H9 (cell line): ENCODE measurements around the gene CRAT. TPM values are rescaled to one million over a fixed set of nuclear protein-coding genes. Genes with fewer than 3 reads are reported as not detected.
A peak's percentile ranks its signal among the peaks of the same experiment; 100 is the strongest.
"Not testable (repeated sequence)": the region's sequence is repeated elsewhere in the genome, so short reads cannot be mapped to it uniquely, and the experiment has no call there.

ENCODE experiments used
- DNase-seq: peaks from one replicate; pipeline ENCODE4 v3.0.0-alpha.2; 2017
- H2AFZ ChIP-seq: one replicate; pipeline ENCODE4 v1.6.1; 2013; ENCODE audit warnings: mild to moderate bottlenecking, low read length, control low read depth, moderate library complexity
- H2AK5ac ChIP-seq: 2 replicates; pipeline ENCODE4 v1.6.1; 2013; ENCODE audit warnings: low read length, control low read depth, mixed read lengths; ENCODE audit not compliant: insufficient read length
- H2BK120ac ChIP-seq: one replicate; pipeline ENCODE4 v1.6.1; 2013; ENCODE audit warnings: low read depth, mild to moderate bottlenecking, low read length, control low read depth, inconsistent platforms; ENCODE audit not compliant: poor library complexity, severe bottlenecking
- H2BK12ac ChIP-seq: 2 replicates; pipeline ENCODE4 v1.6.1; 2013; ENCODE audit warnings: low read length, control low read depth, mixed read lengths, low read depth; ENCODE audit not compliant: insufficient read length
- H2BK15ac ChIP-seq: 2 replicates; pipeline ENCODE4 v1.6.1; 2013; ENCODE audit warnings: low read depth, low read length, control low read depth
- H2BK20ac ChIP-seq: one replicate; pipeline ENCODE4 v1.6.1; 2013; ENCODE audit warnings: low read depth, mild to moderate bottlenecking, low read length, control low read depth, inconsistent platforms; ENCODE audit not compliant: poor library complexity, severe bottlenecking
- H2BK5ac ChIP-seq: 2 replicates; pipeline ENCODE4 v1.6.1; 2013; ENCODE audit warnings: low read length, control low read depth, mixed read lengths; ENCODE audit not compliant: insufficient read length
- H3K14ac ChIP-seq: 2 replicates; pipeline ENCODE4 v1.6.1; 2013; ENCODE audit warnings: low read length, control low read depth; ENCODE audit not compliant: insufficient read depth
- H3K18ac ChIP-seq: 2 replicates; pipeline ENCODE4 v1.6.1; 2013; ENCODE audit warnings: low read depth, mild to moderate bottlenecking, mixed read lengths, low read length, control low read depth; ENCODE audit not compliant: insufficient read length
- H3K23ac ChIP-seq: 2 replicates; pipeline ENCODE4 v1.6.1; 2013; ENCODE audit warnings: low read length, control low read depth, mixed read lengths, low read depth; ENCODE audit not compliant: insufficient read length
- H3K23me2 ChIP-seq: 2 replicates; pipeline ENCODE4 v1.6.1; 2013; ENCODE audit warnings: low read depth, mild to moderate bottlenecking, mixed read lengths, low read length, control low read depth; ENCODE audit not compliant: insufficient read length, poor library complexity, severe bottlenecking
- H3K27ac ChIP-seq: 2 replicates; pipeline ENCODE4 v1.5.1; 2013; ENCODE audit warnings: low read length, control low read depth, mixed read lengths, low read depth; ENCODE audit not compliant: insufficient read length
- H3K27me3 ChIP-seq: 2 replicates; pipeline ENCODE4 v1.6.1; 2013; ENCODE audit warnings: low read length, control low read depth, inconsistent platforms; ENCODE audit not compliant: insufficient read depth
- H3K4ac ChIP-seq: 2 replicates; pipeline ENCODE4 v1.6.1; 2013; ENCODE audit warnings: low read depth, mild to moderate bottlenecking, control low read depth, inconsistent platforms, low read length, moderate library complexity
- H3K4me1 ChIP-seq: 2 replicates; pipeline ENCODE4 v1.6.1; 2013; ENCODE audit warnings: low read length, control low read depth, inconsistent platforms; ENCODE audit not compliant: insufficient read depth
- H3K4me2 ChIP-seq: 2 replicates; pipeline ENCODE4 v1.6.1; 2013; ENCODE audit warnings: low read length, control low read depth, mixed read lengths; ENCODE audit not compliant: insufficient read length, insufficient read depth
- H3K56ac ChIP-seq: 2 replicates; pipeline ENCODE4 v1.6.1; 2013; ENCODE audit warnings: low read depth, mild to moderate bottlenecking, mixed read lengths, low read length, control low read depth; ENCODE audit not compliant: insufficient read length
- H3K79me1 ChIP-seq: 2 replicates; pipeline ENCODE4 v1.6.1; 2013; ENCODE audit warnings: low read depth, mild to moderate bottlenecking, moderate library complexity, low read length, control low read depth, inconsistent platforms; ENCODE audit not compliant: insufficient read depth, poor library complexity, severe bottlenecking
- H3K79me2 ChIP-seq: 2 replicates; pipeline ENCODE4 v1.6.1; 2013; ENCODE audit warnings: low read length, control low read depth, inconsistent platforms; ENCODE audit not compliant: insufficient read depth
- H3K9ac ChIP-seq: 2 replicates; pipeline ENCODE4 v1.6.1; 2013; ENCODE audit warnings: low read length, control low read depth, mixed read lengths; ENCODE audit not compliant: insufficient read length; ENCODE audit errors: extremely low read depth
- H3K9me3 ChIP-seq: one replicate; pipeline ENCODE4 v1.6.1; 2013; ENCODE audit warnings: low read depth, low read length, inconsistent platforms; ENCODE audit not compliant: control insufficient read depth
- H3T11ph ChIP-seq: one replicate; pipeline ENCODE4 v1.6.1; 2013; ENCODE audit warnings: mild to moderate bottlenecking, low read length, control low read depth, inconsistent platforms
- H4K20me1 ChIP-seq: one replicate; pipeline ENCODE4 v1.6.1; 2013; ENCODE audit not compliant: control insufficient read depth, insufficient read length, insufficient read depth
- H4K5ac ChIP-seq: 2 replicates; pipeline ENCODE4 v1.6.1; 2013; ENCODE audit warnings: low read depth, mild to moderate bottlenecking, mixed read lengths, low read length, control low read depth; ENCODE audit not compliant: insufficient read length
- H4K8ac ChIP-seq: replicated peaks from 2 replicates; pipeline ENCODE4 v1.6.1; 2013; ENCODE audit warnings: low read length, control low read depth, mixed read lengths, low read depth; ENCODE audit not compliant: insufficient read length
- H4K91ac ChIP-seq: 2 replicates; pipeline ENCODE4 v1.6.1; 2013; ENCODE audit warnings: low read depth, mild to moderate bottlenecking, moderate library complexity, mixed read lengths, low read length, control low read depth; ENCODE audit not compliant: insufficient read length
- H3K27ac Mint-ChIP-seq, 3 experiments: 2 replicates in 2 of 3; 3 replicates in 1 of 3; pipeline ENCODE4 v1.8.0; 2020 to 2021; ENCODE audit warnings: mixed read lengths in 3 of 3, mild to moderate bottlenecking in 1 of 3, moderate library complexity in 1 of 3
- H3K27me3 Mint-ChIP-seq: 2 replicates; pipeline ENCODE4 v1.8.0; 2021; ENCODE audit warnings: low read depth, mild to moderate bottlenecking, moderate library complexity, mixed read lengths
- H3K36me3 Mint-ChIP-seq, 3 experiments: 2 replicates in 2 of 3; 3 replicates in 1 of 3; pipeline ENCODE4 v1.8.0; 2020 to 2021; ENCODE audit warnings: low read depth in 3 of 3, mixed read lengths in 3 of 3; ENCODE audit not compliant: insufficient read depth in 1 of 3
- H3K4me1 Mint-ChIP-seq, 2 experiments: 2 replicates each; pipeline ENCODE4 v1.8.0; 2020; ENCODE audit warnings: mixed read lengths in 2 of 2
- H3K4me3 Mint-ChIP-seq, 2 experiments: 2 replicates in 1 of 2; 3 replicates in 1 of 2; pipeline ENCODE4 v1.8.0; 2020 to 2021; ENCODE audit warnings: mild to moderate bottlenecking in 2 of 2, mixed read lengths in 2 of 2, moderate library complexity in 1 of 2
- H3K9me3 Mint-ChIP-seq, 2 experiments: 2 replicates in 1 of 2; 3 replicates in 1 of 2; pipeline ENCODE4 v1.8.0; 2020; ENCODE audit warnings: mild to moderate bottlenecking in 2 of 2, mixed read lengths in 2 of 2, moderate library complexity in 1 of 2
- WGBS: extraction: QIAGEN DNeasy Blood & Tissue Kit; methylation state at CpG from one replicate; pipeline ENCODE4 v1.1.7; 2013; ENCODE audit warnings: missing lambda C conversion rate, low lambda C conversion rate, mixed read lengths; ENCODE audit not compliant: insufficient read length; ENCODE audit errors: extremely low coverage; 5-methylcytosine and 5-hydroxymethylcytosine counted together
- total RNA-seq: library from RNA; stranded (reverse); gene quantifications from 2 replicates; pipeline ENCODE4 v1.2.1, GENCODE V29; 2021
- TF ChIP-seq, protein P1 (sequence below): fragments of 200-600 bp; sonication (generic); conservative IDR thresholded peaks from 3 replicates; pipeline ENCODE4 v1.8.0; 2021; ENCODE audit warnings: antibody characterized with exemption, mild to moderate bottlenecking

CRAT gene
- total RNA-seq, 1 experiment from 2014 or later = 15.0 TPM

DNA sequence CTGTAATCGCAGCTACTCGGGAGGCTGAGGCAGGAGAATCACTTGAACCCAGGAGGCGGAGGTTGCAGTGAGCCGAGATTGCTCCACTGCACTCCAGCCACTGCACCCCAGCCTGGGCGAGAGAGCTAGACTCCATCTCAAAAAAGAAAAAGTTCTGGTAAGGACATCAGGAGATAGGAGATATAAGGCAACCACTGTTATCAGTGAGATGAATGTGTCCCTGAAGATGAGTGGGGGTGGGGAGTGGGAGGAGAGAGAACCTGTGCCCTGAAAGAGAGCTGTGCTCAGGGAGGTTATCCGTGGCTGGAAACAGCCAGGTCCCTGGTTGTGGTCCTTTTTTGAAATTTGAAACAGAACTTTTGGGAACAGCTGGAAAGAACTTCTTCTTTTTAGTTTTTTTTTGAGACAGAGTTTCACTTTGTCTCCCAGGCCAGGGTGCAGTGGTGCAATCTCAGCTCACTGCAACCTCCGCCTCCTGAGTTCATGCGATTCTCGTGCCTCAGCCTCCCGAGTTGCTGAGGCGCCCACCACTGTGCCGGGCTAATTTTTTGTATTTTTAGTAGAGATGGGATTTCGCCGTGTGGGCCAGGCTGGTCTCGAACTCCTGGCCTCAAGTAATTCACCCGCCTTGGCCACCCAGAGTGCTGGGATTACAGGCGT, 3.2 kb upstream of the CRAT start:
- TF ChIP-seq, protein P1, sequence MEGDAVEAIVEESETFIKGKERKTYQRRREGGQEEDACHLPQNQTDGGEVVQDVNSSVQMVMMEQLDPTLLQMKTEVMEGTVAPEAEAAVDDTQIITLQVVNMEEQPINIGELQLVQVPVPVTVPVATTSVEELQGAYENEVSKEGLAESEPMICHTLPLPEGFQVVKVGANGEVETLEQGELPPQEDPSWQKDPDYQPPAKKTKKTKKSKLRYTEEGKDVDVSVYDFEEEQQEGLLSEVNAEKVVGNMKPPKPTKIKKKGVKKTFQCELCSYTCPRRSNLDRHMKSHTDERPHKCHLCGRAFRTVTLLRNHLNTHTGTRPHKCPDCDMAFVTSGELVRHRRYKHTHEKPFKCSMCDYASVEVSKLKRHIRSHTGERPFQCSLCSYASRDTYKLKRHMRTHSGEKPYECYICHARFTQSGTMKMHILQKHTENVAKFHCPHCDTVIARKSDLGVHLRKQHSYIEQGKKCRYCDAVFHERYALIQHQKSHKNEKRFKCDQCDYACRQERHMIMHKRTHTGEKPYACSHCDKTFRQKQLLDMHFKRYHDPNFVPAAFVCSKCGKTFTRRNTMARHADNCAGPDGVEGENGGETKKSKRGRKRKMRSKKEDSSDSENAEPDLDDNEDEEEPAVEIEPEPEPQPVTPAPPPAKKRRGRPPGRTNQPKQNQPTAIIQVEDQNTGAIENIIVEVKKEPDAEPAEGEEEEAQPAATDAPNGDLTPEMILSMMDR = no peak
- Histone ChIP-seq H3K4me1 (no peaks in the 10 kb centered on the region), H2BK20ac (no peak overlapping the region), H3K56ac (no peak overlapping the region), H3K23ac (no peak overlapping the region), H4K8ac (no peak overlapping the region), H2BK15ac (no peak overlapping the region), H3K4me2 (no peak overlapping the region), H2AFZ (no peak overlapping the region), H2BK5ac (no peak overlapping the region), H3K9me3 (no peaks in the 10 kb centered on the region), H3K4ac (no peak overlapping the region), H3K79me2 (peaks cover 4% of the 10 kb centered on the region; the same call in 1 of the 2 replicates), H3K18ac (no peak overlapping the region), H3K27ac (no peak overlapping the region), H3T11ph (no peak overlapping the region), H2BK12ac (no peak overlapping the region), H4K5ac (no peak overlapping the region), H3K23me2 (peaks cover 12% of the 10 kb centered on the region), H2BK120ac (no peak overlapping the region), H4K91ac (no peak overlapping the region), H2AK5ac (no peak overlapping the region), H3K14ac (no peak overlapping the region), H3K27me3 (no peaks in the 10 kb centered on the region; the same call in 1 of the 2 replicates), H3K79me1 (peaks cover 3% of the 10 kb centered on the region), H3K9ac (no peak overlapping the region), H4K20me1 (no peaks in the 10 kb centered on the region)
- Mint-ChIP-seq H3K4me1 (peaks cover 12 to 21% of the 10 kb centered on the region in 2 experiments), H3K27ac (no peak overlapping the region), H3K36me3 (peaks cover 3 to 7% (median 6%) of the 10 kb centered on the region in 3 experiments; a peak in 5 of 7 replicates), H3K9me3 (no peaks in the 10 kb centered on the region), H3K27me3 (peaks cover 14% of the 10 kb centered on the region), H3K4me3 (no peak overlapping the region)
- WGBS = no CpG with 5 or more reads among the region's 17 CpGs
- no peak for DNase-seq

DNA sequence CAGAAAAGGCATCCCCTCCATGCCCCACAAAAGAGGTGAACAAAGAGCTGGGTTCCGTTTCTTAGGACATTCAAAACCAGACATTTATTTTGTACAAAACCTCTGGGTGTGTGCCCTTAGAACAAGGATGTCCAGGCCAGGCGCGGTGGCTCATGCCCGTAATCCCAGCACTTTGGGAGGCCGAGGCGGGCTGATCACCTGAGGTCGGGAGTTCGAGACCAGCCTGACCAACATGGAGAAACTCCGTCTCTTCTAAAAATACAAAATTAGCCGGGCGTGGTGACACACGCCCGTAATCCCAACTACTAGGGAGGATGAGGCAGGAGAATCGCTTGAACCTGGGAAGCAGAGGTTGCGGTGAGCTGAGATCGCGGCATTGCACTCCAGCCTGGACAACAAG, 1.9 kb upstream of the CRAT start:
- not testable (repeated sequence) for H3K23ac ChIP-seq, H2AFZ ChIP-seq, H3K4me1 ChIP-seq, H3K9me3 ChIP-seq, H3T11ph ChIP-seq, H3K18ac ChIP-seq, H3K56ac ChIP-seq, H2BK120ac ChIP-seq, H3K9me3 Mint-ChIP-seq, H3K27me3 ChIP-seq, H3K79me2 ChIP-seq, H3K36me3 Mint-ChIP-seq, H2BK20ac ChIP-seq, H2BK15ac ChIP-seq, H2AK5ac ChIP-seq, H4K20me1 ChIP-seq, H3K4ac ChIP-seq, H4K91ac ChIP-seq, H3K14ac ChIP-seq, H4K8ac ChIP-seq, H2BK5ac ChIP-seq, H3K27ac ChIP-seq, H2BK12ac ChIP-seq, DNase-seq, H4K5ac ChIP-seq, H3K79me1 ChIP-seq
- Mint-ChIP-seq H3K4me1 (peaks cover 12 to 21% of the 10 kb centered on the region in 2 experiments), H3K27ac (peak overlapping the region in 2 of 3 experiments; percentile 97 to 98; a peak in 2 of 7 replicates), H3K27me3 (peaks cover 20% of the 10 kb centered on the region), H3K4me3 (peak overlapping the region; percentile 94 to 98)
- no CpG with 5 or more reads among the region's 17 CpGs for WGBS
- H3K23me2 ChIP-seq = peaks cover 12% of the 10 kb centered on the region
- H3K9ac ChIP-seq = peak overlapping the region; percentile 82
- H3K4me2 ChIP-seq = peak overlapping the region; percentile 85
